GM12892 (cell line): ENCODE measurements around the gene C20orf144.

Experiments
- POLR2AphosphoS5 ChIP-seq: IDR thresholded peaks from 2 replicates; pipeline ENCODE4 v1.6.1; 2011; ENCODE audit warnings: low read depth, low read length, control low read depth
- TAF1 ChIP-seq: IDR thresholded peaks from 2 replicates; pipeline ENCODE4 v1.6.1; 2011; ENCODE audit warnings: low read depth, mild to moderate bottlenecking, control low read depth, low read length, borderline replicate concordance

GRCh38 chr20:33660685-33661058 is 1.5 kb upstream of the C20orf144 start:
- TF ChIP-seq POLR2AphosphoS5 (no peak), TAF1 (no peak)
